Stimulated activated CD4-positive, alpha-beta T cell treated with anti-CD3 and anti-CD28 coated beads, Interleukin-1b, Interleukin-23, amount 100 ng/mL, for 48 hours (primary cell): ENCODE measurements around the gene CD99L2.
A peak's percentile ranks its signal among the peaks of the same experiment; 100 is the strongest.

Experiments
- DNase-seq: peaks from one replicate; pipeline ENCODE4 v3.0.0-alpha.2; 2020

Gene CD99L2

GRCh38 chrX:150898343-150899190 lies at the start of gene CD99L2:
Gene CD99L2 (minus strand): TSS chrX:150898668. CDS start chrX:150898588, 80 bp downstream.
- peak; percentile 85 for DNase-seq

GRCh38 chrX:150944233-150944632 lies 45.8 kb upstream of the CD99L2 start:
- no peak for DNase-seq

- no peak for DNase-seq
These were observed 44.6 kb upstream of the CD99L2 start for GRCh38 chrX:150942942-150943594.

GRCh38 chrX:150941580-150941979 lies 43.1 kb upstream of the CD99L2 start:
- DNase-seq, result no peak

- no peak for DNase-seq
These were observed 42.5 kb upstream of the CD99L2 start for GRCh38 chrX:150940844-150941495.

GRCh38 chrX:150936556-150936955 lies 38.1 kb upstream of the CD99L2 start:
- no peak for DNase-seq

- DNase-seq, result no peak
These were observed 37.0 kb upstream of the CD99L2 start for GRCh38 chrX:150935467-150935866.

GRCh38 chrX:150934453-150934852 lies 36.0 kb upstream of the CD99L2 start:
- no peak for DNase-seq

- no peak for DNase-seq
These were observed 35.5 kb upstream of the CD99L2 start for GRCh38 chrX:150933945-150934350.

- no peak for DNase-seq
These were observed 30.6 kb upstream of the CD99L2 start for GRCh38 chrX:150929058-150929457.

- DNase-seq, result no peak
These were observed 28.3 kb upstream of the CD99L2 start for GRCh38 chrX:150926791-150927190.

- no peak for DNase-seq
These were observed 27.8 kb upstream of the CD99L2 start for GRCh38 chrX:150926304-150926703.

- DNase-seq, result no peak
These were observed 20.9 kb upstream of the CD99L2 start for GRCh38 chrX:150919401-150919800.

- DNase-seq, result no peak
These were observed 15.0 kb upstream of the CD99L2 start for GRCh38 chrX:150913511-150913910.

GRCh38 chrX:150907474-150907873 lies 9.0 kb upstream of the CD99L2 start:
- DNase-seq, result no peak

- no peak for DNase-seq
These were observed 8.2 kb upstream of the CD99L2 start for GRCh38 chrX:150906694-150907093.

- no peak for DNase-seq
These were observed 6.8 kb upstream of the CD99L2 start for GRCh38 chrX:150905293-150905692.

GRCh38 chrX:150903110-150903508 lies 4.6 kb upstream of the CD99L2 start:
- no peak for DNase-seq

GRCh38 chrX:150902434-150903109 lies 4.1 kb upstream of the CD99L2 start:
- DNase-seq, result no peak

- DNase-seq, result peak; percentile 7
These were observed 806 bp upstream of the CD99L2 start for GRCh38 chrX:150899191-150899757.

GRCh38 chrX:150897421-150898320 lies 797 bp downstream of the CD99L2 start:
- peak; percentile 38 for DNase-seq

- no peak for DNase-seq
These were observed 1.8 kb downstream of the CD99L2 start for GRCh38 chrX:150896632-150897031.
